Mammary epithelial cell (primary cell): Measurements from ENCODE around the gene TRIM32.

ENCODE experiments used
- CTCF ChIP-seq, 2 donors: IDR thresholded peaks in 1 of 2; conservative IDR thresholded peaks in 1 of 2; 2 replicates each; pipeline ENCODE4 v1.5.1; 2011 to 2012; ENCODE audit warnings: inconsistent platforms in 2 of 2, low read length in 2 of 2, mild to moderate bottlenecking in 2 of 2, control low read depth in 1 of 2, low read depth in 1 of 2; ENCODE audit not compliant: insufficient read depth in 1 of 2; ENCODE audit errors: extremely low read depth in 1 of 2
- EZH2 ChIP-seq: IDR thresholded peaks from 2 replicates; pipeline ENCODE4 v1.6.1; 2012; ENCODE audit warnings: low read length, inconsistent platforms, borderline replicate concordance

GRCh38 chr9:116686693-116687073 is 422 bp upstream of the TRIM32 start:
- no peak for TF ChIP-seq CTCF (conservative IDR thresholded peaks at IDR 0.05 in 1 of 2, IDR thresholded peaks at IDR 0.05 in 1 of 2; ENCODE audit: extremely low read depth in 1 of 2, insufficient read depth in 1 of 2, low read depth in 1 of 2, low read length in 2 of 2)
- TF ChIP-seq EZH2 = no peak
